Mesothelial cell of epicardium (in vitro differentiated cells): ENCODE data around the gene MBNL3. TPM values are rescaled to one million over a fixed set of nuclear protein-coding genes. Genes with fewer than 3 reads are reported as not detected.

Source experiments
- DNase-seq, 2 experiments: peaks; one replicate each; pipeline ENCODE4 v3.0.0; 2021; ENCODE audit warnings: low spot score in 2 of 2; ENCODE audit not compliant: unreplicated experiment in 2 of 2
- H3K27ac Mint-ChIP-seq: 2 replicates; pipeline ENCODE4 v1.8.0; 2021; ENCODE audit warnings: mixed read lengths
- H3K27me3 Mint-ChIP-seq: 2 replicates; pipeline ENCODE4 v1.8.0; 2021; ENCODE audit warnings: low read depth, mixed read lengths
- H3K36me3 Mint-ChIP-seq: 2 replicates; pipeline ENCODE4 v1.8.0; 2021; ENCODE audit warnings: mixed read lengths
- H3K4me1 Mint-ChIP-seq: 2 replicates; pipeline ENCODE4 v1.8.0; 2021; ENCODE audit warnings: mixed read lengths
- H3K4me3 Mint-ChIP-seq: 2 replicates; pipeline ENCODE4 v1.8.0; 2021; ENCODE audit warnings: mild to moderate bottlenecking, moderate library complexity, mixed read lengths
- H3K9me3 Mint-ChIP-seq: 2 replicates; pipeline ENCODE4 v1.8.0; 2021; ENCODE audit warnings: mixed read lengths
- total RNA-seq: library from RNA; stranded (reverse); gene quantifications from 3 replicates; pipeline ENCODE4 v1.2.1, GENCODE V29; 2021
- TF ChIP-seq, protein P1 (sequence below): fragments of 200-600 bp; sonication (generic); IDR thresholded peaks from one replicate; pipeline ENCODE4 v1.5.0; 2021; ENCODE audit warnings: antibody characterized with exemption; ENCODE audit not compliant: unreplicated experiment

The MBNL3 gene
- total RNA-seq, 1 donor from 2014 or later: 28.1 TPM

DNA sequence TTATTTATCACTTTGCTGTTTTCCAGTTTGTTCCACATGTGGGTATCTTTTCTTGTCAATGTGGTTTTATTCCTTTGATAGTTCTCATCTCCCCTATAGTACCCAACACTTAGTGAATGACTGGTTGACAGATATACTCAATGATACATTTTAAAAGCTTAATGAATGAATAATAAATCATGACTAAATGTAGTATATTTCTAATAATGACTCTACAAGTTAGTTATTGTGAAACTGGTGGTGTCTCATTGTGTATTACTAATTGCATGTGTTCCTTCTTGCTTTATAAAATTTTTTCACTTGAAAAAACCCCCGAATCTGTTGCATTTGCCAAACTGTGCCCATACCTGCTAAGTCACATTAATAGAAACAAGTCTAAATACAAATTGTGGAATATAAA lies 95.4 kb downstream of the MBNL3 start:
- no peak for DNase-seq
- peaks cover 22% of the 10 kb centered on the region for H3K4me1 Mint-ChIP-seq
- TF ChIP-seq, protein P1, sequence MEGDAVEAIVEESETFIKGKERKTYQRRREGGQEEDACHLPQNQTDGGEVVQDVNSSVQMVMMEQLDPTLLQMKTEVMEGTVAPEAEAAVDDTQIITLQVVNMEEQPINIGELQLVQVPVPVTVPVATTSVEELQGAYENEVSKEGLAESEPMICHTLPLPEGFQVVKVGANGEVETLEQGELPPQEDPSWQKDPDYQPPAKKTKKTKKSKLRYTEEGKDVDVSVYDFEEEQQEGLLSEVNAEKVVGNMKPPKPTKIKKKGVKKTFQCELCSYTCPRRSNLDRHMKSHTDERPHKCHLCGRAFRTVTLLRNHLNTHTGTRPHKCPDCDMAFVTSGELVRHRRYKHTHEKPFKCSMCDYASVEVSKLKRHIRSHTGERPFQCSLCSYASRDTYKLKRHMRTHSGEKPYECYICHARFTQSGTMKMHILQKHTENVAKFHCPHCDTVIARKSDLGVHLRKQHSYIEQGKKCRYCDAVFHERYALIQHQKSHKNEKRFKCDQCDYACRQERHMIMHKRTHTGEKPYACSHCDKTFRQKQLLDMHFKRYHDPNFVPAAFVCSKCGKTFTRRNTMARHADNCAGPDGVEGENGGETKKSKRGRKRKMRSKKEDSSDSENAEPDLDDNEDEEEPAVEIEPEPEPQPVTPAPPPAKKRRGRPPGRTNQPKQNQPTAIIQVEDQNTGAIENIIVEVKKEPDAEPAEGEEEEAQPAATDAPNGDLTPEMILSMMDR: no peak
- H3K36me3 Mint-ChIP-seq: no peaks in the 10 kb centered on the region
- no peaks in the 10 kb centered on the region for H3K9me3 Mint-ChIP-seq
- H3K27ac Mint-ChIP-seq: no peak overlapping the region
- H3K4me3 Mint-ChIP-seq: no peak overlapping the region
- no peaks in the 10 kb centered on the region for H3K27me3 Mint-ChIP-seq

DNA sequence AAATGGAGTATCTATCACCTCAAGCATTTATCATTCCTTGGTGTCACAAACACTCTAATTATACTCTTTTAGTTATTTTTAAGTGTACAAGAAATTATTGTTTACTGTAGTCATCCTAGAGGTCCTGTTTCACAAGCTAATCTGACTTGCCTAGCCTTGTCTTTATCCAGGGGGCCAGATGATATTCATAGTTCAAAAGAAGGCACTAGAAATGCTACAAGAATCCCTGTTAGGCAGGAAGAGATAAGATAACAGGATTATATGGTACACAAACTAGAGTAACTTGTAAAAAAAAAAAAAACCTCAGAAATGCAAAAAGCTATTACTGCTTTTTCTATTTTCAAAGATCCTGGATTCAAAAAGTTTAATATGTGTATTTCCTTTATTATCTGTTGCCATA lies 95.8 kb downstream of the MBNL3 start:
- no peaks in the 10 kb centered on the region for H3K27me3 Mint-ChIP-seq
- TF ChIP-seq, protein P1: no peak
- no peak for DNase-seq
- H3K9me3 Mint-ChIP-seq: no peaks in the 10 kb centered on the region
- H3K27ac Mint-ChIP-seq: no peak overlapping the region
- no peak overlapping the region for H3K4me3 Mint-ChIP-seq
- peaks cover 22% of the 10 kb centered on the region for H3K4me1 Mint-ChIP-seq
- no peaks in the 10 kb centered on the region for H3K36me3 Mint-ChIP-seq

DNA sequence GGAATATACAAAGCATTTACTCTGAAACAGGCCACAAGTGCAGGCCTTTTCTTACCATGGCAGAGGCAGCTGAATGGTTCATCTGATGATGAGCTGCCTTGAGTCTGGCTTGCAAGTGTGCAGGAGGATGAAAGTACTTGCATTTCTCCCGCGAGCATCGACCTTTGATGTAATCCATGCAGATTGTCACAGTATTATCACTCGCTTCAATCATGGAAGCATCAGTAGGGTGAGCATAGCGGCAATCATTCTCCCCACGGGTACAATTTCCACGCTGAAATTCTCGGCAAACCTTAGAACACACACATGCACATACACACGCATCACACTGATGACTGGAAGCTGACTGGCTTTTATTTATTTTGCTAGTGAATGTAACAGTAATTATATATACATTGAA lies 98.0 kb downstream of the MBNL3 start:
- no peak overlapping the region for H3K4me3 Mint-ChIP-seq
- DNase-seq: no peak
- peaks cover 22% of the 10 kb centered on the region for H3K4me1 Mint-ChIP-seq
- H3K27me3 Mint-ChIP-seq: no peaks in the 10 kb centered on the region
- H3K36me3 Mint-ChIP-seq: no peaks in the 10 kb centered on the region
- H3K27ac Mint-ChIP-seq: no peak overlapping the region
- no peaks in the 10 kb centered on the region for H3K9me3 Mint-ChIP-seq
- TF ChIP-seq, protein P1: no peak

DNA sequence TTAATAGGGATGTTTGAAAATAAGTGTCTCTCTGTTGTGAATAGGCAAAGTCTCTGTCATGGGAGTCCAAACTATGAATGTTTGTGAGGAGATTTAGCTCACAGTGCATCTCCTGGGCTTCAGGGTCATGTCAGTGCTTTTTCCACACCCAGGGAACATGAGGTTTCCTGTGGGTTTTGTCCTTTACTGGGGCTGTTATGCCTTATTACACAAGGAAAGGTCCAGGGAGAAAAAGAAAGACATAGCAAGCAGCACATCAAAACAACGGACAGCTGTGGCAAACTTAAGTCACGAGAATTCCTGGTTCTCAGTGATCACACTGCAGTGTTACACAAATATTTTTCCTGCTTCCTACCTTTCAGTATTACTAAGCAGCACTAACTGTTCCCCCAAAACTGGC lies 99.4 kb downstream of the MBNL3 start:
- H3K27ac Mint-ChIP-seq: no peak overlapping the region
- H3K4me1 Mint-ChIP-seq: peaks cover 14% of the 10 kb centered on the region
- no peaks in the 10 kb centered on the region for H3K9me3 Mint-ChIP-seq
- TF ChIP-seq, protein P1: no peak
- no peaks in the 10 kb centered on the region for H3K27me3 Mint-ChIP-seq
- H3K4me3 Mint-ChIP-seq: no peak overlapping the region
- DNase-seq: no peak
- no peaks in the 10 kb centered on the region for H3K36me3 Mint-ChIP-seq

DNA sequence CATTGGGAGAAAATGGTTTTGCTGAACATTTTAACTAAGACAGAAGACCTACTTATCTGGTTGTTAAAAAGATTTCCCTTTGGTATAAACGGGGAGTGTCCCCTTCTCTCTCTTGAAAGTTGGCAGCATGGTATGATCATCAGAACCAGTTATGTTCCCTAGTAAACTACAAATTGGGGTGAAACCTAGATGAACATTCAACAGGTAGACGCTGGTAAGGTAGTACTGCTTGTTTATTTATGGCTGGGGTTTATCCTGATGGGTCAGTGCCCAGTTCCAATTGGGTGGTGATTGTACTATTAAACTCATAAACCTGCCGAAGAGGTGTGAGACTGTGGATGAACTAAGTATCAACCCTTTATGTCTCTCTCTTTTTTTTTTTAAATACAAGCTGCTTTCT lies 100.5 kb downstream of the MBNL3 start:
- no peak for DNase-seq
- H3K9me3 Mint-ChIP-seq: no peaks in the 10 kb centered on the region

More for the DNA sequence above, 100.5 kb downstream of the MBNL3 start:
- peaks cover 11% of the 10 kb centered on the region for H3K4me1 Mint-ChIP-seq
- no peaks in the 10 kb centered on the region for H3K36me3 Mint-ChIP-seq
- H3K4me3 Mint-ChIP-seq: no peak overlapping the region
- H3K27me3 Mint-ChIP-seq: no peaks in the 10 kb centered on the region
- H3K27ac Mint-ChIP-seq: no peak overlapping the region
- TF ChIP-seq, protein P1: no peak
